Fibroblast of villous mesenchyme (primary cell): ENCODE data around the gene ZBTB8A. TPM values are rescaled to one million over a fixed set of nuclear protein-coding genes. Genes with fewer than 3 reads are reported as not detected.

Experiments used
- DNase-seq: peaks from one replicate; pipeline ENCODE4 v3.0.0-alpha.2; 2010; ENCODE audit warnings: low read depth
- H3K4me3 ChIP-seq: 2 replicates; pipeline ENCODE4 v1.5.1; 2011; ENCODE audit warnings: low read depth, mild to moderate bottlenecking, low read length
- total RNA-seq: library from RNA; depleted of rRNA; stranded (reverse); fragments of >200 nt; gene quantifications from 2 replicates; pipeline ENCODE4 v1.2.3, GENCODE V29; 2012
- TF ChIP-seq, protein P1 (sequence below): IDR thresholded peaks from 2 replicates; pipeline ENCODE4 v1.5.1; 2012; ENCODE audit warnings: low read depth, mild to moderate bottlenecking, low read length; ENCODE audit not compliant: insufficient read depth

ZBTB8A gene
- total RNA-seq, 1 donor, result 5.6 TPM

- TF ChIP-seq, protein P1, sequence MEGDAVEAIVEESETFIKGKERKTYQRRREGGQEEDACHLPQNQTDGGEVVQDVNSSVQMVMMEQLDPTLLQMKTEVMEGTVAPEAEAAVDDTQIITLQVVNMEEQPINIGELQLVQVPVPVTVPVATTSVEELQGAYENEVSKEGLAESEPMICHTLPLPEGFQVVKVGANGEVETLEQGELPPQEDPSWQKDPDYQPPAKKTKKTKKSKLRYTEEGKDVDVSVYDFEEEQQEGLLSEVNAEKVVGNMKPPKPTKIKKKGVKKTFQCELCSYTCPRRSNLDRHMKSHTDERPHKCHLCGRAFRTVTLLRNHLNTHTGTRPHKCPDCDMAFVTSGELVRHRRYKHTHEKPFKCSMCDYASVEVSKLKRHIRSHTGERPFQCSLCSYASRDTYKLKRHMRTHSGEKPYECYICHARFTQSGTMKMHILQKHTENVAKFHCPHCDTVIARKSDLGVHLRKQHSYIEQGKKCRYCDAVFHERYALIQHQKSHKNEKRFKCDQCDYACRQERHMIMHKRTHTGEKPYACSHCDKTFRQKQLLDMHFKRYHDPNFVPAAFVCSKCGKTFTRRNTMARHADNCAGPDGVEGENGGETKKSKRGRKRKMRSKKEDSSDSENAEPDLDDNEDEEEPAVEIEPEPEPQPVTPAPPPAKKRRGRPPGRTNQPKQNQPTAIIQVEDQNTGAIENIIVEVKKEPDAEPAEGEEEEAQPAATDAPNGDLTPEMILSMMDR, result no peak
- no peak overlapping the region for H3K4me3 ChIP-seq
- DNase-seq, result no peak
Measured at GRCh38 chr1:32613472-32613871, 74.2 kb downstream of the ZBTB8A start.

- no peak for DNase-seq
- TF ChIP-seq, protein P1, result no peak
Measured at GRCh38 chr1:32618673-32619221, 79.5 kb downstream of the ZBTB8A start.

DNA sequence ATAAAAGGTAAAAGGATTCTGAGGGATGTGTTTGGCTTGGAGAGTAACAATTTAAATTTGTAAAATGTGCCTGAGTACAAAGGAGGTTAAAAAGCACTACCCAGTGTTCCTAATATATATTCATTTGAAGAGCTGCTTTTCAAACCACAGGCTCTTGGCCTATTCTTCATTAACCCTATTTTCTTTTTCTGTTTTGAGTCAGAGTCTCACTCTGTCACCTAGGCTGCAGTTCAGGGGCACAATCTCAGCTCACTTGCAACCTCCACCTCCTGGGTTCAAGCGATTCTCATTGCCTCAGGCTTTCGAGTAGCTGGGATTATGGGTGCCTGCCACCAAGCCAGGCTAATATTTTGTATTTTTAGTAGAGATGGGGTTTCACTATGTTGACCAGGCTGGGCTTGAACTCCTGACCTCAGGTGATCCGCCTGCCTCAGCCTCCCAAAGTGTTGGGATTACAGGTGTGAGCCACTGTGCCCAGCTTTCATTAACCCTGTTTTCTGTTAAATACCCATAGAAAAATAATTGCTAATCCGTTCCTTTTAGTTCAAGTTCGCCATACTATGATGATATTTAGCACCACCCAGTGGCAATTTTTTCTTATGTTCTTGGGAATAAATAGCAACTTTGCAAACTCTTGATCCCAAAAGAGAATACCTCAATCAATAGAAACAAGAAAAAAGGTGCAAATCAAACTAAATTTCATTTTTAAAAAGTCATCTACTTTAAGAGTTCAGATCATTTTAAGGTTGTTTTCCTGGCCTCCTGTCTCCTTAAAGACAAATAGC, 80.7 kb downstream of the ZBTB8A start:
- peak; percentile 38 for DNase-seq
- TF ChIP-seq, protein P1, result no peak
- no peak overlapping the region for H3K4me3 ChIP-seq

More at GRCh38 chr1:32618673-32619221, 79.5 kb downstream of the ZBTB8A start:
- no peak overlapping the region for H3K4me3 ChIP-seq

DNA sequence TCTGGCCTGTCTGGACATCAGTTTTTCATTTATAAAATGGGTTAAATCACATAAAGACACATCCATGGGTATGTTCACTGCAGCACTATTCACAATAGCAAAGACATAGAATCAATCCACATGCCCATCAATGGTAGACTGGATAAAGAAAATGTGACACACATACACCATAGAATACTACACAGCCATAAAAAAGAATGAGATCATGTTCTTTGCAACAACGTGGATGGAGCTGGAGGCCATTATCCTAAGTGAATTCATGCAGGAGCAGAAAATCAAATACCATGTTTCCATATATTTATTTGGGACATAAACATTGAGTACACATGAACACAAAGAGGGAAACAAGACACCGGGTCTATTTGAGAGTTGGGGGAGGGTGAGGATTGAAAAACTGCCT, 83.0 kb downstream of the ZBTB8A start:
- DNase-seq, result no peak
- TF ChIP-seq, protein P1, result no peak
- no peak overlapping the region for H3K4me3 ChIP-seq

GRCh38 chr1:32622806-32623681, 83.8 kb downstream of the ZBTB8A start:
- TF ChIP-seq, protein P1, result no peak
- no peak overlapping the region for H3K4me3 ChIP-seq
- DNase-seq, result no peak

- DNase-seq, result no peak
- no peak overlapping the region for H3K4me3 ChIP-seq
- TF ChIP-seq, protein P1, result no peak
Measured at GRCh38 chr1:32623775-32624174, 84.5 kb downstream of the ZBTB8A start.
